DOHH2 (cell line): Measurements from ENCODE around the gene ZBTB16.

ENCODE experiments used
- H3F3A ChIP-seq: fragments of 200-600 bp; sonication (generic), shearing (Covaris generic); 2 replicates; pipeline ENCODE4 v1.6.0; 2016; ENCODE audit warnings: antibody characterized with exemption, mild to moderate bottlenecking; ENCODE audit not compliant: control insufficient read depth, insufficient read depth
- H3K27ac ChIP-seq: fragments of 200-600 bp; sonication (generic); 2 replicates; pipeline ENCODE4 v1.5.1; 2014; ENCODE audit warnings: low read depth, mild to moderate bottlenecking, low read length, moderate library complexity
- H3K27me3 ChIP-seq: fragments of 200-600 bp; sonication (generic); 2 replicates; pipeline ENCODE4 v1.6.1; 2014; ENCODE audit warnings: mild to moderate bottlenecking, low read length, mixed read lengths; ENCODE audit not compliant: control insufficient read depth
- H3K36me3 ChIP-seq: fragments of 200-600 bp; sonication (generic); 2 replicates; pipeline ENCODE4 v1.6.1; 2014; ENCODE audit warnings: mild to moderate bottlenecking, low read length, moderate library complexity, mixed read lengths; ENCODE audit not compliant: control insufficient read depth
- H3K4me1 ChIP-seq: fragments of 200-600 bp; sonication (generic); 2 replicates; pipeline ENCODE4 v1.6.1; 2014; ENCODE audit warnings: mild to moderate bottlenecking, low read length, mixed read lengths; ENCODE audit not compliant: control insufficient read depth
- H3K4me2 ChIP-seq: fragments of 200-600 bp; sonication (generic); 2 replicates; pipeline ENCODE4 v1.6.0; 2014; ENCODE audit warnings: mild to moderate bottlenecking, low read length, moderate library complexity
- H3K4me3 ChIP-seq: fragments of 200-600 bp; sonication (generic); 2 replicates; pipeline ENCODE4 v1.5.1; 2014; ENCODE audit warnings: mild to moderate bottlenecking, low read length, mixed read lengths
- H3K79me2 ChIP-seq: fragments of 200-600 bp; sonication (generic); 2 replicates; pipeline ENCODE4 v1.6.1; 2014; ENCODE audit warnings: mild to moderate bottlenecking, low read length, mixed read lengths; ENCODE audit not compliant: control insufficient read depth
- H3K9me2 ChIP-seq: fragments of 200-600 bp; sonication (generic); replicated peaks from 2 replicates; pipeline ENCODE4 v1.6.1; 2014; ENCODE audit warnings: mild to moderate bottlenecking, low read length, mixed read lengths; ENCODE audit not compliant: control insufficient read depth
- H3K9me3 ChIP-seq: fragments of 200-600 bp; sonication (generic); 2 replicates; pipeline ENCODE4 v1.6.1; 2014; ENCODE audit warnings: antibody characterized with exemption, low read length, mixed read lengths; ENCODE audit not compliant: control insufficient read depth, insufficient read depth
- H4K20me1 ChIP-seq: fragments of 200-600 bp; sonication (generic); 2 replicates; pipeline ENCODE4 v1.6.0; 2014; ENCODE audit warnings: low read depth, mild to moderate bottlenecking, antibody characterized with exemption, low read length, moderate library complexity; ENCODE audit not compliant: control insufficient read depth, insufficient read depth
- EZH2phosphoT487 ChIP-seq: fragments of 200-600 bp; sonication (generic); IDR thresholded peaks from 2 replicates; pipeline ENCODE4 v1.6.1; 2017; ENCODE audit warnings: borderline replicate concordance, mild to moderate bottlenecking, antibody characterized with exemption, low read length, moderate library complexity, mixed read lengths
- TF ChIP-seq, protein P1 (sequence below): fragments of 200-600 bp; sonication (generic); IDR thresholded peaks from one replicate; pipeline ENCODE4 v1.5.1; 2014; ENCODE audit warnings: antibody characterized with exemption, mild to moderate bottlenecking, low read depth, low read length; ENCODE audit not compliant: poor library complexity, severe bottlenecking

Gene ZBTB16

GRCh38 chr11:114284914-114285313 lies 225.4 kb downstream of the ZBTB16 start:
- peaks cover 19% of the 10 kb centered on the region for H3K27me3 ChIP-seq
- H3K4me3 ChIP-seq, result no peak overlapping the region
- H3K79me2 ChIP-seq, result no peaks in the 10 kb centered on the region
- no peaks in the 10 kb centered on the region for H4K20me1 ChIP-seq
- H3K9me3 ChIP-seq, result no peaks in the 10 kb centered on the region
- no peaks in the 10 kb centered on the region for H3K36me3 ChIP-seq
- H3K4me2 ChIP-seq, result no peak overlapping the region
- H3K9me2 ChIP-seq, result no peaks in the 10 kb centered on the region
- TF ChIP-seq EZH2phosphoT487, result no peak
- TF ChIP-seq, protein P1, sequence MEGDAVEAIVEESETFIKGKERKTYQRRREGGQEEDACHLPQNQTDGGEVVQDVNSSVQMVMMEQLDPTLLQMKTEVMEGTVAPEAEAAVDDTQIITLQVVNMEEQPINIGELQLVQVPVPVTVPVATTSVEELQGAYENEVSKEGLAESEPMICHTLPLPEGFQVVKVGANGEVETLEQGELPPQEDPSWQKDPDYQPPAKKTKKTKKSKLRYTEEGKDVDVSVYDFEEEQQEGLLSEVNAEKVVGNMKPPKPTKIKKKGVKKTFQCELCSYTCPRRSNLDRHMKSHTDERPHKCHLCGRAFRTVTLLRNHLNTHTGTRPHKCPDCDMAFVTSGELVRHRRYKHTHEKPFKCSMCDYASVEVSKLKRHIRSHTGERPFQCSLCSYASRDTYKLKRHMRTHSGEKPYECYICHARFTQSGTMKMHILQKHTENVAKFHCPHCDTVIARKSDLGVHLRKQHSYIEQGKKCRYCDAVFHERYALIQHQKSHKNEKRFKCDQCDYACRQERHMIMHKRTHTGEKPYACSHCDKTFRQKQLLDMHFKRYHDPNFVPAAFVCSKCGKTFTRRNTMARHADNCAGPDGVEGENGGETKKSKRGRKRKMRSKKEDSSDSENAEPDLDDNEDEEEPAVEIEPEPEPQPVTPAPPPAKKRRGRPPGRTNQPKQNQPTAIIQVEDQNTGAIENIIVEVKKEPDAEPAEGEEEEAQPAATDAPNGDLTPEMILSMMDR, result no peak
- no peak overlapping the region for H3K27ac ChIP-seq
- H3K4me1 ChIP-seq, result no peaks in the 10 kb centered on the region
- H3F3A ChIP-seq, result no peaks in the 10 kb centered on the region

DNA sequence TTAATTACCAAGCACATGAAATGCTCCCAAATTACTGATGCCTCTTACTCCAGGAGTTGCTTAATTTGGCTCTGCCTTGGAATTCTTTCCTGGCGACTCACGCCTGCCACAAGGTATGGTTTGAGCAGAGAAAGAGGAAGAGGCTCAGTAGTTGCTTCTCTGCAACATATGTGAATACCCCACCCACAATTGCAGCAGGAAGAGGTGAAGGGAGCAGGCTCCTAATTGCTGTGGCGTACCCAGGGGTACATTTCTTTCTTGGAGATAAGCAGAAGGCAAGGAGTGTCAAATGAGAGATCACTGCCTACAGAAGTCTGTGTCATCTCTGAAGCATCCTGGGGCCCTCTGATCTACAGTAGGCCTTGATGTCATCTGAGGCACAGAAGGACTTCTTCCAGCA lies 226.1 kb downstream of the ZBTB16 start:
- H3K4me1 ChIP-seq, result no peaks in the 10 kb centered on the region
- H3K27me3 ChIP-seq, result peaks cover 19% of the 10 kb centered on the region
- H3K4me3 ChIP-seq, result no peak overlapping the region
- no peaks in the 10 kb centered on the region for H3K36me3 ChIP-seq
- H3K9me2 ChIP-seq, result no peaks in the 10 kb centered on the region
- no peak overlapping the region for H3K4me2 ChIP-seq
- no peak overlapping the region for H3K27ac ChIP-seq
- H3K79me2 ChIP-seq, result no peaks in the 10 kb centered on the region
- no peak for TF ChIP-seq EZH2phosphoT487
- TF ChIP-seq, protein P1, result no peak
- no peaks in the 10 kb centered on the region for H4K20me1 ChIP-seq
- no peaks in the 10 kb centered on the region for H3K9me3 ChIP-seq
- H3F3A ChIP-seq, result no peaks in the 10 kb centered on the region

GRCh38 chr11:114286229-114286628 lies 226.7 kb downstream of the ZBTB16 start:
- no peak overlapping the region for H3K4me3 ChIP-seq
- no peaks in the 10 kb centered on the region for H3K36me3 ChIP-seq
- no peak overlapping the region for H3K4me2 ChIP-seq
- no peaks in the 10 kb centered on the region for H4K20me1 ChIP-seq
- H3K27ac ChIP-seq, result no peak overlapping the region
- no peaks in the 10 kb centered on the region for H3F3A ChIP-seq
- no peaks in the 10 kb centered on the region for H3K79me2 ChIP-seq
- H3K9me2 ChIP-seq, result no peaks in the 10 kb centered on the region
- no peaks in the 10 kb centered on the region for H3K9me3 ChIP-seq
- TF ChIP-seq EZH2phosphoT487, result no peak
- TF ChIP-seq, protein P1, result no peak
- H3K4me1 ChIP-seq, result no peaks in the 10 kb centered on the region
- peaks cover 21% of the 10 kb centered on the region for H3K27me3 ChIP-seq

DNA sequence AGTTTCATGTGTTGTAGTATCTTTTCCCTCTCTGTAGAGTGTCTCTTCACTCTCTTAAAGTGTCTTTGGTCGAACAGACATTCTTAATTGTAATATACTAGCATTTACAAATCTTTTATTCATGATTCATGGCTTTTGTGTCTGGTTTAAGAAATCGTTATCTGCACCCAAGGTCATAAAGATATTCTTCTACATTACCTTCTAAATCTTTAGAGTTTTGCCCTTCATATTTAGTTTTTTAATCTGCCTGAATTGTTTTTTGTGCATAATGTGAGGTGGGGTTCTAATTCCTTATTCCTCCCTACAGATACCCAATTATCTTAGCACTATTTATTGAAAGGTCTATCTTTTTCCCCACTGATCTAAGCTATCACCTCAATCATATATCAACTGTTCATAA lies 227.6 kb downstream of the ZBTB16 start:
- no peak overlapping the region for H3K4me2 ChIP-seq
- H3K4me1 ChIP-seq, result no peaks in the 10 kb centered on the region

More for the DNA sequence above, 227.6 kb downstream of the ZBTB16 start:
- Histone ChIP-seq H3K9me3 (no peaks in the 10 kb centered on the region), H3F3A (no peaks in the 10 kb centered on the region), H3K27ac (no peak overlapping the region), H3K36me3 (no peaks in the 10 kb centered on the region), H3K79me2 (no peaks in the 10 kb centered on the region), H4K20me1 (no peaks in the 10 kb centered on the region), H3K9me2 (no peaks in the 10 kb centered on the region), H3K4me3 (no peak overlapping the region), H3K27me3 (peaks cover 18% of the 10 kb centered on the region)
- no peak for TF ChIP-seq EZH2phosphoT487
- TF ChIP-seq, protein P1, result no peak
